GM19397 (cell line): ENCODE data around the gene PHTF1.
"Not testable (repeated sequence)": the region's sequence is repeated elsewhere in the genome, so short reads cannot be mapped to it uniquely, and the experiment has no call there.

Experiments
- ATAC-seq: cut with Tn5 transposase; IDR thresholded peaks from one replicate; pipeline ENCODE4 v1.9.1; 2021; ENCODE audit warnings: mild to moderate bottlenecking, moderate library complexity; ENCODE audit not compliant: unreplicated experiment

The PHTF1 gene

DNA sequence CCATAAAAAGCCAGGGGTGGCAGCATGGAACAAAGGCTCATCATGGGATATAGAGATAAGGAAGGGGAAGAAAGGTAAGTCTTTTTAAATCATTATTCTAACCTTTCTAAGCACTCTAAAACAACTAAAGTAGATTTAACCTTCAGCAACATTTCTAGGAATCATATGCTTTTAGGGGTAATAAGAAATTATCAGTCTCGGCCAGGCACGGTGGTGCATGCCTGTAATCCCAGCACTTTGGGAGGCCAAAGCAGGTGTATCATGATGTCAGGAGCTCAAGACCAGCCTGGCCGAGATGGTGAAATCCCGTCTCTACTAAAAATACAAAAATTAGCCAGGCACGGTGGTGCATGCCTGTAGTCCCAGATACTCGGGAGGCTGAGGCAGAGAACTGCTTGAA, 20.3 kb upstream of the PHTF1 start:
- no peak for ATAC-seq

DNA sequence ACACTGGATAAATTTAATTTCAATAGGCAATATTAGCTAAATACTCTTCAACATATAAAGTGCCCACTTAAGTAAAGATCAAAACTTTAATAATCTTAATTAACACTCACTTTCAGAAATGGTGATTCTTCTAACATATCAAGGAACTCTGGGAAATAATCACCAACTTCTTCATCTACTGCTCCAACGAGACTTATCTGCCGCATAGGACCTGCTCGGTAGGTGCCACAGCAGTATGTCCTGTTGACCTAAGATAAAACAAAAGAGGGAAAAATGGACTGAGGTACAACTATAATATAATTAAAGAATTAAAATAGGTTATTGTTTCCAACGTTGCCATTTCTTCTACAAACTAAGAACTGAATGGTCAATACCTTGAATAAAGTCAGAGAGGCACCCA, 18.3 kb upstream of the PHTF1 start:
- ATAC-seq, result no peak

DNA sequence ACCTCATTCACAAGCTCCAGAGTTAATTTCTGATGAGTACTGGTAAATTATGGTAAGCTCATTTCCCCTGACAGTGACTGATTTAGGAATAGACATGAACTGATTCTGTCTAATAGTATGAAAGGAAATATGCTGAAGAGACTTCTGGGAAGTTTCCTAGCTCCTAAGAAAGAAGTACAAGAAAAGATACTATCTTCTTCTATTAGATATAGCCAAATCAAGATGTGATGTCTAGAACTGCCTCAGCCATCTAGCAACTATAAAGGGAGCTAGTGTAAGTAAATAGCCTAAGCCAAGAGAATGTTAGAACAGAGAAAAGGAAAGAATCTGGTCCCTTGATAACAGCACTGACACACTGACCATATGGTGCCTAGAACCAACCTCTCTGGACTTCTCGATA, 10.7 kb upstream of the PHTF1 start:
- no peak for ATAC-seq

DNA sequence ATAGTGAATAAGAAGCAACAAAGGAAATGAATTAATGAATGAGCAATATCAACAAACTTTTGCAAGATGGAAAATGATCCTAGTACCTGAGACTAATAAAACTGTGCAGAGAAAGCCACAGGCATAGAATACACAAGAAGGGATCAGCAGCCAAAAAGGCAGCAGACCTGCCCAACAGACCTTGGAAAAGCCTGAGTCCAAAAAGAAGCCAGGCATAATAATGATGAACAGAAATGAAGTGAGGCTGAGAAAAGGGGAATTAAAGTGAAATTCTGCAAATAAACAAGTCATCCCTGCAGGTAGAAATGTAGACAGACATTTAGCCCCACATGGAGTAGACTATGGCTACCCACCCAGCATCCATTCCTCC, 10.3 kb upstream of the PHTF1 start:
- no peak for ATAC-seq

DNA sequence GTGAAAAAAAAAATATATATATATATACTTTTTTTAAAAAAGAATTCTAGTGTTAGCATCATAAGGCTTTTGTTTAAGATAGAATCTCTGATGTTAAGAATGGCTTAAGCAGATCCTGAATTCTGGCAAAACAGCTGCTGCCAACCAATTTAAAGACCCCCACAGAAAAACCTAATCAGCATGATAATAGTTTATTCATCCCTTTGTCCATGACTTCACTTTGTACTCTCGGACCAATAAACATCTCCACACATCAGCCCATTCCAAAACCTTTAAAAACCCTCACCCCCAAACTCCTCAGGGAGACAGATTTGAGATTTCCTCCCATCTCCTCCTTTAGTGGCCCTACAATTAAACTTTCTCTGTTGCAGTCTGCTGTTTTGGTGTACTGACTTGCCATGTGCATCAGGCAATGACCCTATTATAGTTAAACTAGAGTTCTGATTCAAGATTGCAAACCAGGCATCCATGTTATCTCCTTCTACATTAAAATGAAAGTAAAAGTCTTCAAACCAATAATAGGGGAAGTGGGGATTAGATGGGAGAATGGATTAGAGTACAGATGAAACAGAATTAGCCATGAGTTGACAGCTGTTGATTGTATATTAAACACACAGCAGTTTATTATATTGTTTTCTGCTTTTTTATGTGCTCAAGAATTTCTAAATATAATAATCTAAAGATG, 9.8 kb upstream of the PHTF1 start:
- ATAC-seq, result no peak

DNA sequence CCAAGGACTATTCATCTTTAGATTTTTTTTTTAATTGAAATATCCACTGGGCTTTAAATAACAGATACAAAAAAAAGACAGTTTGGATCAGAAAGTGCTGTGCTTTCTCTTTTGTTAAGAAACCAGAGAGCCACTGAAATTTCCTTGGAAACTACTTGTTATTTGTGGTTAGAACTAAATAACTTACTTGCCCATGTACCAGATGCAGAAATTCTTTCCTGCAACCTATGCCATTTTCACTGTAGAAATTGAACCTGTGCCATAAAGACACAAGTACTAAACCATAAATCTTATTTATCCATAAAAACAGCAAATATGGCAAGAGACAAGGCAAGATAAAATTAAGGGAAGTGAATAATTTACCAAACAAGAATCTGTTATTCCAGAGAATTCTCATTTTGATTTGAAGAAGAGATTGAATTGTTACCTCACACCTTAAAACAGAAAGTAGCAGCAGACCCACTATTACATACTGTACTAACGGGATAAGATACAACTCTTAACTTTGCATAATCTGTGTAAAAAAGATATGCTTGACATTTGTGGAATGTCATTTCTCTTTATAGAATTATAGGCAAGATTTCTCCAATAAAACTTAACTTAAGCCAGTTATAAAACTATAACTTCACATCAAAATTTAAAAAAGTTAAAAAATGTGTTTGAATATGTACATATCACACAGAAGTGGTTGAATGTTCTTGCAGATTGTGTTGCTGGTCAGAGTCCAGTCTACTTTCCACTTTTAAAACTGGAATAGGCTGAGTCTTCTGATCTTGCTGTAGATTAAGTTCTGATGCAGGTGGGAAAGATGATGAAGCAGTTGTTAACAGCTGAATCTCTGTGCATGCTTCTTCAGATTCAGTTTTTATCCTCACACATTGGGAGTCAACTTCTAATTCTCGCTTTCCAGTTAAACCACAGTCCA, 6.3 kb upstream of the PHTF1 start:
- no peak for ATAC-seq

DNA sequence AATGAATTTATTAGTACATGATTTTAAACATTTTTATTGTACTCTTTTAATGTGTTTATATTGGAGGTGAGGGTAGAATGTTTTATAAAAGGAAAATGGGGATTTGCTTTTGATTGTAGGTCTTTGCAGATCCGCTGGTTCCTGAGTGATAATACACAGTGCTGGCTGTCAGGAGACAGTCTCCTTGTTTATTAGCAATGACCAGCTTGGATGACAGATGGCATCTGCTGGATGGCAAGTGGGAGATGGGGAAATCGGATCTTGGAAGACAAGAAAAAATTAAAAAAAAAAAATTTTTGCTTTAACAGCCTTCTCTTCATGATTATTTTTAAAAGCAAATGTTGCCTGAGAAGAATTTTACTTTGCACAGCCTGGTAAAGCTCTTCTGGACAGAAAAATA, 4.4 kb upstream of the PHTF1 start:
- no peak for ATAC-seq

DNA sequence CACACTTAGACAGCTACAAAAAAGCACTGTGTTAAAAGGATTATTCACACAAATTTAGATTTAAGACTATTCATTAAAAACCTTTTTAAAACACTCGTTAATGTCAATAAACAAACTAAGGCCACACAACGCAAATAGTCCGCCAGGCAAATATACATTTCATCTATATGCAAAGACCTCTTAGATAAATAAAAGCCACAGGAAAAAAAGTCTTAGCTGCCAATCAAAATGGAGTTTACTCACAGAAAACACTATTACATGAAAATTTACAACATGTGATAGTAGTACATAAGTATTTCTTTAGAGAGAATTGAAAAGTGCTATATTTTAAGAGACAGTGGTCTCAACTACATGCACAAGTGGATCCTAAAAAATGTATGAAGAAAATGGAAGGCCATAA, 2.7 kb upstream of the PHTF1 start:
- ATAC-seq, result no peak

DNA sequence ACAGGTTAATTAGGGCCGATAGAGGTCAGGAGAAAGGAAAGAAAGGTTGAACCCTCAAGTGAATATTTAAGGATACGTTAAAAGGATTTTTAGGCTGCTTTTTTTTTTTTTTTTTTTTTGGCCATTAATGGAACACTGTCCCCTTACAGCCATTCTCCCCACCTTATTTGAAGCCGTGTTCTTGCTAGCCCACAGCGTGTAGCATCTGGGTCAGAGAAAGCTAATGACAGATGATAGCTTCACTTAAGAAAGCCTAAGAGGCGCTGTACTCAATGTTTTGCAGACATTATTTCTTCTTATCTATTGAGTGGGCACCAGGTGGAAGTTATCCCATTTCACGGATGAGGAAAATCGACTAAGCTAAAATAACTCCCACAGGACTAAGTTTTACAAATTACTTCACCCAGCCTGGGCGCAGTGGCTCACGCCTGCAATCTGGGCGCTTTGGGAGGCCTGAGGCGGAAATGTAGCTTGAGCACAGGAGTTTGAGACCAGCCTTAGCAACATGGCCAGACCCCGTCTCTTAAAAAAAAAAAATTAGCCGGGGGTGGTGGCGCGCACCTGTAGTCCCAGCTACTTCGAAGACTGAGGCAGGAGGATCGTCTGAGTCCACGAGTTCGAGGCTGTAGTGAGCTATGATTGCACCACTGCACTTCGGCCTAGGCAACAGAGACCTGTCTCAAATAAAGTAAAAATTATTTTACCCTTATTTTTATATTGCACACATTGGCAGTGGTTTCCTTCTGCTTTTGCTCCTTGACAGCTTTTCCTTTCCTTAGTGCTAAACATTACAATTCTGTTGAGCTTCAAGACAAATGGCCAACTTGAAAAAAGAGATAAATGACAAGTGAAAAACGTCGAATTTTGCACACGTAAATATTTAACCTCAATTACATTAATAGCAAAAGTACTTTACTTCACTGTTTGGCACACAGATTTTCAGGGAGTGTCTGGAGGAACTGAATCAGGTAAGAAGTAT, 1.1 kb upstream of the PHTF1 start:
- no peak for ATAC-seq

DNA sequence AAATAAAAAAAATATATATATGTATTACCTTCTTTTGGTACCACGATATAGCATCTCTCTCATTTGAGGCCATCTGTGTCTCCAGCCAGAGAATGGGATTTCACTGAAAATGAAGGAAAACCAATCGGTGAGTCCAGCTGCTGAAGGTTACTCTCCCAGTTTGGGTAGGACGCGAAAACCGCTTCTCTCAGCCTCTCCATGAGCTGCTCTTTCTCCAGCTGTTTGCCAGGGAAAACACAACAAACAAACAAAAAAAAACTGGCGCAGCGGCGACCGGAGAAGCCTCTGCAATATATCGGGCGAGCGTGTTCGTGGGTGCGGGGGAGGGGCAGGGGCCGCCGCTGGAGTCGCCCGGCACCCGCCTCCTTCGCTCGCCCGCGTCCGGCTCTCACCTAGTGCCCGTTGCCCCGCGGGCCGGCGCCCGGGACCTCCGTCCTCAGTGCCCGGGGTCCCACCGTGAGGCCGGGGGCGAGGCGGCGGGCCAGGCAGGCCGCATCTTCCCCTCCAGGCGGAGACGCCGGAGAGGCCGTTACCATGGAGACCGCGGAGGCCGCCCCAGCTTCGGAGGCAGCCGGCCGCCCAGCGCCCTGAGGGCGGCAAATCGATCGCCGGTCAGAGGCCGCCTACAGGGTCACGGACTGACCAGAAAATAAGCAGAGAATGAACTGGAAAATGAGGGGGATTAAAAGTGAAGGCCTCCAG, 504 bp downstream of the PHTF1 start:
- ATAC-seq, result peak; percentile 65

DNA sequence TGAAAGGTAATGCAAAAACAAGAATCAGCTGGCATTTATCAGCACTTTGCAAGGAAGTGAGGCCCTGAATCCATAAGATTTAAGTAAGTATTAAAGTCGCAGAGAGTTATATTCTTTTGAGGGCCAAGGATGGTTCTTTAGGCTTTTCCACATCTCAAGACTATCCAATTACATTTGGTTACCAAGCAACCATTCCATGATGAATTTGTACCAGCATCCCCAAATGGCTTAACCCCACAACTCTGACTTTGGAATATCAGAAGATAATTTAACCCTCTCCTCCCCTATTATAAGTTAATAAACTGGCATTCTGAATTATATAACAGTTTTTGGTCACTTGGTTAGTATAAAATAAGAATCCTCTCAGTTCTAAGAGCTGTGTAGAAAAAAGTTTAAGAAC, 2.8 kb downstream of the PHTF1 start:
- ATAC-seq, result no peak

DNA sequence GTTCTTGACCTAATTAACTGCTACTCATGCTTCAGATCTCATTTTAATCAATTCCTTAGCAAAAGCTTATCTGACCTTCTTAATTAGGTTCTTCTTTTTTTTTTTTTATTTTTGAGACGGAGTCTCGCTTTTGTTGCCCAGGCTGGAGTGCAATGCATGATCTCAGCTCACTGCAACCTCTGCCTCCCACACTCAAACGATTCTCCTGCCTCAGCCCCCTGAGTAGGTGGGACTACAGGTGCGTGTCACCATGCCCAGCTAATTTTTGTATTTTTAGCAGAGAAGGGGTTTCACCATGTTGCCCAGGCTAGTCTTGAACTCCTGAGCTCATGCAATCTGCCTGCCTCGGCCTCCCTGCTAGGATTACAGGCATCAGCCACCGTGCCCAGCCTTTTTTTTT, 6.0 kb downstream of the PHTF1 start:
- ATAC-seq, result not testable (repeated sequence)

DNA sequence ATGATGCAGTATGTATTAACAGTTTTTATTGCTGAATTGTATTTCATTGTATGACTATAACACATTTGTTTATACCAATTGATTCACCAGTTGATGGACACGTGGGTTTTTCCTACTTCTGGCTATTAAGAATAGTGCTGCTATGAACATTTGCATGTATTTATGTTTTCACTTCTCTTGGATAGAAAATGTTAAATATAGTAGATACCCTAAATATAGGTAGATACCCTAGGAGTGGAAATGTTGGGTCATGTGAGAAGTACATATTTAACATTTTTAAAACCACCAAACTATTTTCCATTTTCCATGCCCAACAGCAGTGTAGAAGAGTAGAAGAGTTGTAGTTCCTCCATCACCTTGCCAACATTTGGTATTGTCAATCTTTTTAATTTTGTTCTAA, 7.8 kb downstream of the PHTF1 start:
- no peak for ATAC-seq

DNA sequence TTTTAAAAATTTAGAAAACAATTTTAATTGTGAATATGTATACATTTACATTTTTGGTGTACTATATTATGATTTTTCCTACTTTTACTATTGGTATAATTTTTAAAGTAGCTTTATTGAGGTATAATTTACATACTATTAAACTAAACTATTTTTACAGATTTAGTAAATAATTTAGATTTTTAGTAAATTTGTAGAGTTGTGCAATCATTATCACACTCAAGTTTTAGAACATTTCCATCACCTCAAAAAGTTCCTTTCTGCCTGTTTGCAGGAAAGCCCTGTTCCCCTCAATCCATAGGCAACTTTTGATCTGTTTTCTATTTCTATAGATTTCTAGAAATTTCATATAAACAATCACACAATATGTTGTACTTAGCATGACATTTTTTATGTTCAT, 8.2 kb downstream of the PHTF1 start:
- ATAC-seq, result no peak

DNA sequence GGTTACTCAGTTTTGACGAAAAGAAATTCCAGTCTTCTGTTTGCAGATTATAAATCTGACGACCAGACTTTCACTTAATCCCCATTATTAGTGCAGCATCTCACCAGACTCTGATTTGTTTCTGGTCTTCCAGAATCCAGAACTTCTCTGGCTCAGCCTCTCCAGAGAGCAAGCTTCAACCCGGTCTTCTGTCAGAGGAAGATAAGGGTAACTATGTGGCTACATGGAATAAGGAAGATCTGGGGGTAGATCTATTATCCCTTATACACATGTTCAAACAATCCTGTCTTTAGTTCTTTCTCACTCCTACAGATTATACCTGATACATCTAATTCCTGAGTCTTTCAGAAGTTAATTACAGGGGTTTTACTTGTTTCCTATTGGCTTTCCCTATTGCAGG, 9.9 kb downstream of the PHTF1 start:
- no peak for ATAC-seq

DNA sequence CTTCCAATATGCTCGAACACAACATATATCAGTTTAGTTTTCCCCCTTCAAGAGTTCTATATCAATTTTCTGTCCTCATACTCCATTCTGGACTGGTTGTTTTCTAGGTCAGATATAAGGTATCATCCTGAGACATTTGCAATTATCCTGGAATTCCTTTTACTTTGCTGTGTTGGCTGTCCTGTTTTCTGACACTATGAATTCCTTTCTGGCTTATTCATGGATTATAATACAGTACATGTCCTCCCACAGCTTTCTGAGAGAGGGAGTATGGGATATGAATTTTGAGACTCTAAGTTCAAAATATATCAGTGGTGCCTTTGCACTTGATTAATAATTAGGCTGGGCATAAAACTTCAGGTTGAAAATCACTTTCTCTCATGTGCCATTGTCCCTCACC, 11.9 kb downstream of the PHTF1 start:
- no peak for ATAC-seq

DNA sequence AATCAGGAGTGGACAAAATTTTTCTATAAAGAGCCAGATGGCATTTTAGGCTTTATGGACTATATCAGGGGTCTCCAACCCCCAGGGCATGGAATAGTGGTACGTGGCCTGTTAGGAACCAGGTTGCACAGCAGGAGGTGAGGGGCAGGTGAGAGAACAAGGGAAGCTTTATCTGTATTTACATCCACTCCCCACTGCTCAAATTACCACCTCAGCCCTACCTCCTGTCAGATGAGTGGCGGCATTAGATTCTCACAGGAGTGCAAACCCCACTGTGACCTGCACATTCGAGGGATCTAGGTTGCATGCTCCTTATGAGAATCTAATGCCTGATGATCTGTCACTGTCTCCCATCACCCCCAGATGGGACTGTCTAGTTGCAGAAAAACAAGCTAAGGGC, 13.9 kb downstream of the PHTF1 start:
- ATAC-seq, result no peak

DNA sequence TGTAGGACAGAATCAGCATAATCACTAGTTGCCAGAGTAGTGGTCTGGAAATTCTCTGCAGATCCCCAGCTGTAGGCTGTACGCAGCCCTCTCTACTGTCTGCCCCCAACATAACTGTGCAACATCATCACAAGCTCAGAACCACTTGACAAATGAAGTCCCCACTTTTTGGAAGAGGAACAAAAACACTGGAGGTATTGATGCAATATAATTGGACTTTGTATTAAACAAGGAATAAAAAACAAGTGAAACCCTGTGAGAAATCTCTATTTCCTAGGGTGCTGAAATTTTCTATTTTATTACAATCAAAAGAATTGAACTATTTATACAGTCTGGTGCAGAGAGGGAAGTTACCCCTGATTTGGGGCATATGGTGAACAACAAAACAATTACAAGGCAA, 15.2 kb downstream of the PHTF1 start:
- ATAC-seq, result no peak

DNA sequence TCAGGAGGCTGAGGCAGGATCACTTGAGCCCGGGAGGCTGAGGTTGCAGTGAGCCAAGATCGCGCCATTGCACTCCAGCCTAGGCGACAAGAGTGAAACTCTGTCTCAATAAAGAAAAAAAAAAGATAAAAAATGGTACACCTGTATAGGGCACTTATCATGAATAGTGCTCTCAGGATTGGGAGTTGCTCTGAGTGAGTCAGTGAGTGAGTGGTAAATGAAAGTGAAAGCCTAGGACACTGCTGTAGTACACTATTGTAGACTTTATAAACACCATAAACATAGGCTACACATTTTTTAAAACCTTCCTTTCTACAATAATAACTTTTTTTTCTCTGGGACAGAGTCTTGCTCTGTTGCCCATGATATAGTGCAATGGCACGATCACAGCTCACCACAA, 16.8 kb downstream of the PHTF1 start:
- ATAC-seq, result no peak

DNA sequence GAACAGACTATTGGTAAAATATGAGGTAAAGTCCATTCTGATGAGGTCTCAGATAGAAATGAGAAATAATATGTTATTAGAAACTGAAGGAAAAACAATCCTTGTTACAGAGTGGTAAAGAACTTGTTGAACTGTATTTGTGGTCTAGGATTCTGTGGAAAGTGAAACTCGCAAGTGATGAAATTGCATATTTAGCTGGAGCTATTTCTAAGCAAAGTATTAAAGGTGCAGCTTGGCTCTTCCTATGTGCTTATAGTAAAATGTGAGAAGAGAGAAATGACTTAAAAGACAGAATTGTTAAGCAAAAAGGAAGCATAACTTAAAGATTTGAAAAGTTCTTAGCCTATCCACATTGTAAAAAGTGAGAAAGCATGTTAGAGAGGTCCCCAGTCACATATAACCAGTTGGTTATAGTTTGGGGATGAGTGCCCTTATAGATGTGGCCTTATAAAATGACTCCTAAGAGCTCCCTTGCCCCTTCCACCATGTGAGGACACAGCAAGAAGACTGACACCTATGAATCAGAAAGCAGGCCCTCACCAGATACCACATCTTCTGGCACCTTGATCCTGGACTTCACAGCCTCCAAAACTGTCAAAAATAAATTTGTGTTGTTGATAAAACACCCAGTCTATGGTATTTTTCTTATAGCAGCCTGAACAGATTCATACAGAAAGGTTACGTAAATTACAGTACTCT, 24.8 kb downstream of the PHTF1 start:
- no peak for ATAC-seq
